B cell (primary cell): Measurements from ENCODE around the gene GLOD4. TPM values are rescaled to one million over a fixed set of nuclear protein-coding genes. Genes with fewer than 3 reads are reported as not detected.
"Not testable (repeated sequence)": the region's sequence is repeated elsewhere in the genome, so short reads cannot be mapped to it uniquely, and the experiment has no call there.

Experiments used
- ATAC-seq: fragments of 200-7000 bp; cut with Tn5 transposase; one replicate; pipeline ENCODE4 v1.10.0; 2021; ENCODE audit warnings: low read depth, mild to moderate bottlenecking, moderate number of reproducible peaks, moderate library complexity
- CTCF ChIA-PET: fragments of 350-600 bp; sonication (Branson Sonifier 250); formaldehyde crosslinking; loops from one replicate; lab custom pipeline; 2021; ENCODE audit warnings: antibody characterized with exemption, inconsistent platforms; lab: Charles Lee
- POLR2A ChIA-PET: fragments of 350-600 bp; sonication (Branson Sonifier 250); formaldehyde crosslinking; loops from one replicate; lab custom pipeline; 2021; ENCODE audit warnings: antibody characterized with exemption; lab: Charles Lee
- DNase-seq: peaks from one replicate; pipeline ENCODE4 v3.0.0; 2013
- H2AFZ ChIP-seq: 2 replicates; pipeline ENCODE4 v1.6.1; 2012; ENCODE audit warnings: mild to moderate bottlenecking, low read depth, low read length; ENCODE audit not compliant: insufficient read depth, poor library complexity, severe bottlenecking
- H3K27ac ChIP-seq, 2 donors: 1 replicate in 1 of 2; 2 replicates in 1 of 2; pipeline ENCODE4 v1.5.1; 2012 to 2013; ENCODE audit warnings: low read length in 2 of 2, mild to moderate bottlenecking in 2 of 2, moderate library complexity in 1 of 2
- H3K27me3 ChIP-seq, 4 experiments: fragments of 200-600 bp in 1 of 4; sonication (generic) in 1 of 4; replicated peaks in 1 of 4; 1 replicate in 2 of 4; 2 replicates in 2 of 4; pipeline versions ENCODE4 v1.6.1 to v1.7.0; 2013 to 2016; ENCODE audit warnings: low read length in 3 of 4, mild to moderate bottlenecking in 2 of 4, mixed read lengths in 1 of 4, moderate library complexity in 1 of 4; ENCODE audit not compliant: insufficient read depth in 4 of 4, control insufficient read depth in 3 of 4; ENCODE audit errors: control extremely low read depth in 1 of 4
- H3K36me3 ChIP-seq, 2 experiments: replicated peaks in 1 of 2; 1 replicate in 1 of 2; 2 replicates in 1 of 2; pipeline versions ENCODE4 v1.6.1 to v1.7.1; 2013; ENCODE audit warnings: low read length in 1 of 2; ENCODE audit not compliant: insufficient read depth in 2 of 2, control insufficient read depth in 1 of 2; ENCODE audit errors: control extremely low read depth in 1 of 2, extremely low read depth in 1 of 2
- H3K4me1 ChIP-seq, 2 donors: fragments of 200-600 bp in 1 of 2; sonication (generic) in 1 of 2; 1 replicate in 1 of 2; 2 replicates in 1 of 2; pipeline versions ENCODE4 v1.5.1 to v1.6.1; 2013 to 2017; ENCODE audit warnings: low read length in 2 of 2; ENCODE audit not compliant: control insufficient read depth in 2 of 2, insufficient read depth in 2 of 2
- H3K4me2 ChIP-seq: replicated peaks from 2 replicates; pipeline ENCODE3; 2012; ENCODE audit warnings: mild to moderate bottlenecking, low read depth, low read length; ENCODE audit not compliant: poor library complexity, severe bottlenecking
- H3K4me3 ChIP-seq, 5 experiments: fragments of 200-600 bp in 1 of 5; sonication (generic) in 1 of 5; 1 replicate in 3 of 5; 2 replicates in 2 of 5; pipeline versions ENCODE4 v1.5.1 to v1.7.0; 2011 to 2016; ENCODE audit warnings: low read length in 4 of 5, mild to moderate bottlenecking in 4 of 5, low read depth in 2 of 5, control low read depth in 1 of 5, moderate library complexity in 1 of 5; ENCODE audit not compliant: insufficient read depth in 1 of 5; ENCODE audit errors: control extremely low read depth in 1 of 5, extremely low read depth in 1 of 5
- H3K79me2 ChIP-seq: fragments of 200-600 bp; sonication (generic); one replicate; pipeline ENCODE4 v1.6.0; 2016; ENCODE audit warnings: low read length; ENCODE audit not compliant: control insufficient read depth, insufficient read depth
- H3K9ac ChIP-seq: fragments of 200-600 bp; sonication (generic); 2 replicates; pipeline ENCODE4 v1.6.1; 2017; ENCODE audit warnings: mild to moderate bottlenecking, low read length, moderate library complexity
- H3K9me3 ChIP-seq, 3 donors: one replicate each; pipeline versions ENCODE4 v1.6.1 to v1.7.1; 2013; ENCODE audit warnings: low read length in 2 of 3; ENCODE audit not compliant: control insufficient read depth in 2 of 3, insufficient read depth in 1 of 3; ENCODE audit errors: control extremely low read depth in 1 of 3
- H4K20me1 ChIP-seq: 2 replicates; pipeline ENCODE4 v1.6.0; 2012; ENCODE audit warnings: mild to moderate bottlenecking, low read length; ENCODE audit not compliant: insufficient read depth, control insufficient read depth, poor library complexity, severe bottlenecking
- H3K27ac Mint-ChIP-seq: one replicate; pipeline ENCODE4 v1.8.0; 2021; ENCODE audit warnings: mixed read lengths
- H3K27me3 Mint-ChIP-seq: one replicate; pipeline ENCODE4 v1.8.0; 2021; ENCODE audit warnings: mixed read lengths
- H3K4me1 Mint-ChIP-seq: one replicate; pipeline ENCODE4 v1.8.0; 2021; ENCODE audit warnings: mixed read lengths
- H3K4me3 Mint-ChIP-seq: one replicate; pipeline ENCODE4 v1.8.0; 2021; ENCODE audit warnings: mixed read lengths
- H3K9me3 Mint-ChIP-seq: one replicate; pipeline ENCODE4 v1.8.0; 2022; ENCODE audit warnings: mixed read lengths; ENCODE audit not compliant: insufficient read depth
- EZH2 ChIP-seq: IDR thresholded peaks from 2 replicates; pipeline ENCODE4 v1.6.1; 2012; ENCODE audit warnings: borderline replicate concordance, low read depth, mild to moderate bottlenecking, moderate library complexity, low read length; ENCODE audit not compliant: insufficient read depth, poor library complexity, severe bottlenecking
- WGBS: methylation state at CpG from one replicate; pipeline ENCODE4 v1.1.5; 2013; ENCODE audit warnings: missing lambda C conversion rate; ENCODE audit not compliant: insufficient coverage; 5-methylcytosine and 5-hydroxymethylcytosine counted together
- intact Hi-C: fragments of 100-400 bp; cut with micrococcal nuclease; formaldehyde crosslinking; loops from one replicate; pipeline ENCODE4 v1.10.0; 2022
- polyA plus RNA-seq: library from polyadenylated mRNA; depleted of rRNA; stranded (reverse); fragments of >200 nt; gene quantifications from 2 replicates; pipeline ENCODE4 v1.2.3, GENCODE V29; 2012
- total RNA-seq, 2 donors: library from RNA; stranded (reverse); fragments of 120-200 nt in 1 of 2; gene quantifications; 1 replicate in 1 of 2; 2 replicates in 1 of 2; pipeline versions ENCODE4 v1.2.3 to v1.2.4, GENCODE V29; 2013 to 2022
- TF ChIP-seq, protein P1 (sequence below): fragments of 200-600 bp; IDR thresholded peaks from one replicate; pipeline ENCODE4 v1.8.0; 2022; ENCODE audit warnings: antibody characterized with exemption, mild to moderate bottlenecking

The GLOD4 gene
- total and polyA plus RNA-seq, 2 donors (not counting 1 experiment from before 2014, with no cell fraction given) = 24.0 to 77.4 TPM

GRCh38 chr17:791829-792228, 9.7 kb upstream of the GLOD4 start:
- Histone ChIP-seq H2AFZ (no peak overlapping the region), H3K79me2 (peaks cover 5% of the 10 kb centered on the region), H3K4me1 (peaks cover 0 to 8% of the 10 kb centered on the region in 2 donors), H3K4me2 (no peak overlapping the region), H3K9ac (no peak overlapping the region), H3K4me3 (no peak overlapping the region), H3K36me3 (peaks cover 7 to 45% of the 10 kb centered on the region in 2 experiments), H3K27ac (no peak overlapping the region), H3K9me3 (no peaks in the 10 kb centered on the region), H3K27me3 (no peaks in the 10 kb centered on the region), H4K20me1 (peaks cover 5% of the 10 kb centered on the region)
- H3K9me3 Mint-ChIP-seq = no peaks in the 10 kb centered on the region
- no peak overlapping the region for H3K4me3 Mint-ChIP-seq
- ChIA-PET POLR2A (interaction anchor here (1.6 kb wide), 1 partner anchor 10 kb away, joined by 3 read pairs; the partner anchor contains the start of gene GLOD4), CTCF (no interaction called here)
- ATAC-seq (no peak), DNase-seq (no peak)
- H3K27me3 Mint-ChIP-seq = no peaks in the 10 kb centered on the region
- intact Hi-C loops = no loop called here
- 95% methylated on average over 18 of the region's 19 CpGs for WGBS
- peaks cover 5% of the 10 kb centered on the region for H3K4me1 Mint-ChIP-seq
- no peak overlapping the region for H3K27ac Mint-ChIP-seq
- TF ChIP-seq, protein P1, sequence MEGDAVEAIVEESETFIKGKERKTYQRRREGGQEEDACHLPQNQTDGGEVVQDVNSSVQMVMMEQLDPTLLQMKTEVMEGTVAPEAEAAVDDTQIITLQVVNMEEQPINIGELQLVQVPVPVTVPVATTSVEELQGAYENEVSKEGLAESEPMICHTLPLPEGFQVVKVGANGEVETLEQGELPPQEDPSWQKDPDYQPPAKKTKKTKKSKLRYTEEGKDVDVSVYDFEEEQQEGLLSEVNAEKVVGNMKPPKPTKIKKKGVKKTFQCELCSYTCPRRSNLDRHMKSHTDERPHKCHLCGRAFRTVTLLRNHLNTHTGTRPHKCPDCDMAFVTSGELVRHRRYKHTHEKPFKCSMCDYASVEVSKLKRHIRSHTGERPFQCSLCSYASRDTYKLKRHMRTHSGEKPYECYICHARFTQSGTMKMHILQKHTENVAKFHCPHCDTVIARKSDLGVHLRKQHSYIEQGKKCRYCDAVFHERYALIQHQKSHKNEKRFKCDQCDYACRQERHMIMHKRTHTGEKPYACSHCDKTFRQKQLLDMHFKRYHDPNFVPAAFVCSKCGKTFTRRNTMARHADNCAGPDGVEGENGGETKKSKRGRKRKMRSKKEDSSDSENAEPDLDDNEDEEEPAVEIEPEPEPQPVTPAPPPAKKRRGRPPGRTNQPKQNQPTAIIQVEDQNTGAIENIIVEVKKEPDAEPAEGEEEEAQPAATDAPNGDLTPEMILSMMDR = no peak
- TF ChIP-seq EZH2 = no peak

DNA sequence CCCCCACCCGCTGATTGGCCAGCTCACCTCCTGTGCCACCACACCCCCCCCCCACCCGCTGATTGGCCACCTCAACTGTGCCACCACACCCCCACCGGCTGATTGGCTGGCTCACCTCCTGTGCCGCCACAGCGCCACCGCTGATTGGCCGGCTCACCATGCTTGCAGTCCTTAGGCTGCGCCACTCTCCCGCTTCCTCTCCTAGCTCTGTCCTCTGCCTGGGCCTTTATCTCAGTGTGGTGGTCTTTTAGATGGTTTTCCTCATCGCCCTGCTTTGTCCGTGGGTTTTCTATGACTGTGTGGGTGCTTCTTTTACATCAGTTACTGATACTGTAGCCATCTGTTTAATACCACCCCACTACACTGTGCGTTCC, 8.8 kb upstream of the GLOD4 start:
- H3K27ac Mint-ChIP-seq, H3K4me3 ChIP-seq, H4K20me1 ChIP-seq, H3K9me3 ChIP-seq, H3K27ac ChIP-seq, intact Hi-C loops, H3K4me2 ChIP-seq, H3K27me3 ChIP-seq, ATAC-seq, H3K9ac ChIP-seq, H2AFZ ChIP-seq, DNase-seq, H3K9me3 Mint-ChIP-seq, H3K4me3 Mint-ChIP-seq, POLR2A ChIA-PET, H3K4me1 Mint-ChIP-seq, H3K4me1 ChIP-seq, CTCF ChIA-PET, H3K27me3 Mint-ChIP-seq: not testable (repeated sequence)
- H3K79me2 ChIP-seq = peaks cover 12% of the 10 kb centered on the region
- WGBS = no CpG with 5 or more reads among the region's 12 CpGs
- H3K36me3 ChIP-seq = peaks cover 7 to 45% of the 10 kb centered on the region in 2 experiments

- DNase-seq, H3K4me2 ChIP-seq, H3K27me3 Mint-ChIP-seq, H3K27ac ChIP-seq, H3K4me1 Mint-ChIP-seq, CTCF ChIA-PET, H3K9me3 ChIP-seq, H3K27ac Mint-ChIP-seq, ATAC-seq, H3K9ac ChIP-seq, intact Hi-C loops, H2AFZ ChIP-seq, H3K4me3 ChIP-seq, H3K4me1 ChIP-seq, H3K9me3 Mint-ChIP-seq, H3K4me3 Mint-ChIP-seq, H3K27me3 ChIP-seq, H4K20me1 ChIP-seq, POLR2A ChIA-PET: not testable (repeated sequence)
- WGBS = 94% methylated on average over 22 of the region's 38 CpGs
- peaks cover 7 to 45% of the 10 kb centered on the region in 2 experiments for H3K36me3 ChIP-seq
- H3K79me2 ChIP-seq = peaks cover 13% of the 10 kb centered on the region
These were observed 8.1 kb upstream of the GLOD4 start for GRCh38 chr17:789931-790873.
